HEK293 (cell line): ENCODE measurements around the gene ZNF35.

ENCODE experiments used
- CTCF ChIA-PET: fragments of 350-600 bp; formaldehyde crosslinking; extraction: SDS; loops from one replicate; lab custom pipeline; 2021; ENCODE audit warnings: antibody characterized with exemption; lab: Yijun Ruan, JAX
- POLR2A ChIA-PET: fragments of 300-600 bp; formaldehyde crosslinking; extraction: SDS; loops from one replicate; lab custom pipeline; 2020; ENCODE audit warnings: antibody characterized with exemption, inconsistent platforms; lab: Yijun Ruan, JAX
- H3K27ac ChIP-seq: fragments of 200-500 bp; sonication (Bioruptor generic); 2 replicates; pipeline ENCODE4 v1.5.1; 2014; ENCODE audit warnings: low read depth, low read length, control low read depth, inconsistent platforms; ENCODE audit errors: extremely low read depth
- H3K36me3 ChIP-seq, 2 experiments: fragments of 200-500 bp in 1 of 2; sonication (Bioruptor generic) in 1 of 2; 1 replicate in 1 of 2; 2 replicates in 1 of 2; pipeline ENCODE4 v1.5.1; 2014 to 2017; ENCODE audit warnings: inconsistent platforms in 2 of 2, low read length in 2 of 2; ENCODE audit not compliant: control insufficient read depth in 2 of 2, insufficient read depth in 1 of 2
- H3K4me1 ChIP-seq: fragments of 200-500 bp; sonication (Bioruptor generic); 2 replicates; pipeline ENCODE4 v1.5.1; 2014; ENCODE audit warnings: mild to moderate bottlenecking, low read length, inconsistent platforms; ENCODE audit not compliant: control insufficient read depth, insufficient read depth
- H3K4me3 ChIP-seq: 2 replicates; pipeline ENCODE4 v1.5.1; 2011; ENCODE audit warnings: low read depth, mild to moderate bottlenecking, control low read depth, low read length, moderate library complexity
- H3K9me3 ChIP-seq: fragments of 200-500 bp; sonication (Bioruptor generic); 2 replicates; pipeline ENCODE4 v1.5.1; 2014; ENCODE audit warnings: low read depth, low read length, inconsistent platforms; ENCODE audit not compliant: control insufficient read depth, insufficient read depth
- BCL11A ChIP-seq: fragments of 450-650 bp; formaldehyde crosslinking; IDR thresholded peaks from 2 replicates; pipeline ENCODE4 v1.5.1; 2016; ENCODE audit warnings: low read depth, missing biosample characterization, missing genetic modification characterization
- BCL11B ChIP-seq: fragments of 450-650 bp; formaldehyde crosslinking; IDR thresholded peaks from 2 replicates; pipeline ENCODE4 v1.5.1; 2016; ENCODE audit warnings: low read depth, missing biosample characterization, missing genetic modification characterization
- EGR2 ChIP-seq: fragments of 450-650 bp; formaldehyde crosslinking; IDR thresholded peaks from 2 replicates; pipeline ENCODE4 v1.5.1; 2016; ENCODE audit warnings: low read depth, missing biosample characterization, missing genetic modification characterization
- GFI1B ChIP-seq: fragments of 450-650 bp; formaldehyde crosslinking; IDR thresholded peaks from 2 replicates; pipeline ENCODE4 v1.5.1; 2016; ENCODE audit warnings: missing biosample characterization, missing genetic modification characterization
- GLI4 ChIP-seq: fragments of 450-650 bp; formaldehyde crosslinking; IDR thresholded peaks from 2 replicates; pipeline ENCODE4 v1.5.1; 2016; ENCODE audit warnings: missing biosample characterization, missing genetic modification characterization
- OSR2 ChIP-seq: fragments of 450-650 bp; formaldehyde crosslinking; IDR thresholded peaks from 2 replicates; pipeline ENCODE4 v1.5.1; 2016; ENCODE audit warnings: missing biosample characterization, missing genetic modification characterization
- SP2 ChIP-seq: fragments of 450-650 bp; formaldehyde crosslinking; IDR thresholded peaks from 2 replicates; pipeline ENCODE4 v1.5.1; 2016; ENCODE audit warnings: missing biosample characterization, missing genetic modification characterization
- YY1 ChIP-seq: fragments of 450-650 bp; formaldehyde crosslinking; IDR thresholded peaks from 2 replicates; pipeline ENCODE4 v1.5.1; 2018; ENCODE audit warnings: missing biosample characterization, missing genetic modification characterization
- ZBTB1 ChIP-seq: fragments of 450-650 bp; formaldehyde crosslinking; IDR thresholded peaks from 2 replicates; pipeline ENCODE4 v1.5.1; 2016; ENCODE audit warnings: missing biosample characterization, missing genetic modification characterization
- ZFP3 ChIP-seq: fragments of 450-650 bp; formaldehyde crosslinking; IDR thresholded peaks from 2 replicates; pipeline ENCODE4 v1.5.1; 2016; ENCODE audit warnings: low read depth, missing biosample characterization, missing genetic modification characterization
- ZNF157 ChIP-seq: fragments of 450-650 bp; formaldehyde crosslinking; IDR thresholded peaks from 2 replicates; pipeline ENCODE4 v1.5.1; 2016; ENCODE audit warnings: missing biosample characterization, missing genetic modification characterization
- ZNF175 ChIP-seq: fragments of 450-650 bp; formaldehyde crosslinking; IDR thresholded peaks from 2 replicates; pipeline ENCODE4 v1.5.1; 2016; ENCODE audit warnings: missing biosample characterization, missing genetic modification characterization
- ZNF48 ChIP-seq: fragments of 450-650 bp; formaldehyde crosslinking; IDR thresholded peaks from 2 replicates; pipeline ENCODE4 v1.5.1; 2016; ENCODE audit warnings: missing biosample characterization, missing genetic modification characterization
- ZNF501 ChIP-seq: fragments of 450-650 bp; formaldehyde crosslinking; IDR thresholded peaks from 2 replicates; pipeline ENCODE4 v1.5.1; 2016; ENCODE audit warnings: missing biosample characterization, missing genetic modification characterization
- ZNF623 ChIP-seq: fragments of 450-650 bp; formaldehyde crosslinking; IDR thresholded peaks from 2 replicates; pipeline ENCODE4 v1.5.1; 2016; ENCODE audit warnings: missing biosample characterization, missing genetic modification characterization
- ZNF677 ChIP-seq: fragments of 450-650 bp; IDR thresholded peaks from 2 replicates; pipeline ENCODE4 v1.5.0; 2018; ENCODE audit warnings: missing biosample characterization, mild to moderate bottlenecking, missing genetic modification characterization, moderate library complexity
- ZNF701 ChIP-seq: fragments of 450-650 bp; formaldehyde crosslinking; IDR thresholded peaks from 2 replicates; pipeline ENCODE4 v1.5.1; 2016; ENCODE audit warnings: missing biosample characterization, missing genetic modification characterization
- TF ChIP-seq, protein P1 (sequence below): fragments of 450-650 bp; formaldehyde crosslinking; IDR thresholded peaks from 2 replicates; pipeline ENCODE4 v1.5.1; 2016; ENCODE audit warnings: missing biosample characterization, missing genetic modification characterization
- TF ChIP-seq, protein P2 (sequence below): fragments of 450-650 bp; formaldehyde crosslinking; IDR thresholded peaks from 2 replicates; pipeline ENCODE4 v1.5.1; 2017; ENCODE audit warnings: missing biosample characterization, mild to moderate bottlenecking, missing genetic modification characterization, moderate library complexity
- TF ChIP-seq, protein P3 (sequence below): fragments of 450-650 bp; formaldehyde crosslinking; IDR thresholded peaks from 2 replicates; pipeline ENCODE4 v1.5.1; 2017; ENCODE audit warnings: missing biosample characterization, missing genetic modification characterization
- TF ChIP-seq, protein P4 (sequence below): fragments of 450-650 bp; formaldehyde crosslinking; IDR thresholded peaks from 2 replicates; pipeline ENCODE4 v1.5.1; 2016; ENCODE audit warnings: missing biosample characterization, missing genetic modification characterization
- TF ChIP-seq, protein P5 (sequence below): fragments of 450-650 bp; formaldehyde crosslinking; IDR thresholded peaks from 2 replicates; pipeline ENCODE4 v1.5.1; 2016; ENCODE audit warnings: missing biosample characterization, missing genetic modification characterization
- TF ChIP-seq, protein P6 (sequence below): fragments of 450-650 bp; formaldehyde crosslinking; IDR thresholded peaks from 2 replicates; pipeline ENCODE4 v1.5.1; 2016; ENCODE audit warnings: missing biosample characterization, missing genetic modification characterization

Gene ZNF35

DNA sequence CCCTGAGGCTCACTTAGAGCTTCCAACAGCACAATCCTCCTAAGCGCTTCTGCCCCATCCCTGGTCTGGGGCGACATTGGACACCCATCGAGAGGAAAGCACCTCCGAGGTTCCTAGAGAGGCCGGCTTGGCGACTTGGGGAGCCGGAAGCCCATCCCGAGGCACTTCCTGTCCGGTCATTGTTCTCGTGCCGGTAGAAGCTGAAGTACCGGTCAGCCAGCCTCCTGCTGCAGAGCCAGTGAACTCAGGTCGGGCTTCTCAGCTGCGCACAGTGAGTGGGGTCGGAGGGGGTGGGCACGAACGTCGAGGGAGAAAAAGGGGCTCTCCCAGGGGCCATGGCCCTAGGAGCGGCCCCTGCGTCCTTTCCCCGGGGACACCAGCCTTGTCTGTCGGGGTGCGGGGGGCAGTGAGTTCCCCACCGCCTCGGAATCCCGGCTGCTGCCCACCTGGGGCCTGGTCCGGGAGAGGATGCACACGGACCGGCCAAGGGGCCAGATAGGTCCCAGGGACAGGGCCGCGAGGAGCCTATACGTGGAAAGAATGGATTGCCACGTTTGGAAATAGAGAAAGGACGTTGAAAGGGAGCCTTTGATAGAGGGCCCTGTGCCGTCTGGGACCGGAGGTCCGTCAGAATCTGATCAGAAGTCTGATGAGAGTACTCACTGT lies at the start of gene ZNF35:
Gene ZNF35, plus strand, starts transcription at position 169 of the 666 bp plus-strand sequence. CDS start 2,336 bp downstream, outside the sequence.
- no peaks in the 10 kb centered on the region for H3K9me3 ChIP-seq
- H3K4me1 ChIP-seq, result no peaks in the 10 kb centered on the region
- ChIA-PET CTCF (interaction anchor here (0.6 to 1.2 kb wide), 3 partner anchors 24 to 71 kb away, joined by 3 to 5 read pairs (median 4); partner anchors contain the start of gene ZNF197), POLR2A (interaction anchor here (1.1 to 1.3 kb wide), 5 partner anchors 14 to 113 kb away, joined by 3 to 21 read pairs (median 3); partner anchors contain the start of genes KIAA1143, KIF15, ZNF197 and ZNF502)
- H3K27ac ChIP-seq, result peak within 1 kb of the TSS; percentile 26; the same call in 1 of the 2 replicates
- H3K4me3 ChIP-seq, result peak within 1 kb of the TSS; percentile 95
- peaks cover 0 to 34% of the 10 kb centered on the region in 2 experiments; a peak in 1 of 3 replicates for H3K36me3 ChIP-seq
- TF ChIP-seq ZNF701 (no peak), BCL11B (tag by site-specific recombination) (no peak), OSR2 (tag by site-specific recombination) (no peak), GFI1B (tag by site-specific recombination) (no peak), GLI4 (tag by site-specific recombination) (no peak), SP2 (tag by site-specific recombination) (peak; percentile 62), ZNF501 (tag by site-specific recombination) (0 out of 2 replicates have a peak, but pooled peaks have one; percentile 48), ZBTB1 (no peak), ZNF157 (no peak), ZFP3 (tag by site-specific recombination) (no peak), BCL11A (tag by site-specific recombination) (no peak), ZNF175 (tag by site-specific recombination) (no peak), YY1 (tag by site-specific recombination) (peak; percentile 38; the same call in 1 of the 2 replicates), ZNF623 (tag by site-specific recombination) (no peak), ZNF48 (tag by site-specific recombination) (no peak), ZNF677 (tag by site-specific recombination) (no peak), EGR2 (no peak)
- TF ChIP-seq, protein P1, sequence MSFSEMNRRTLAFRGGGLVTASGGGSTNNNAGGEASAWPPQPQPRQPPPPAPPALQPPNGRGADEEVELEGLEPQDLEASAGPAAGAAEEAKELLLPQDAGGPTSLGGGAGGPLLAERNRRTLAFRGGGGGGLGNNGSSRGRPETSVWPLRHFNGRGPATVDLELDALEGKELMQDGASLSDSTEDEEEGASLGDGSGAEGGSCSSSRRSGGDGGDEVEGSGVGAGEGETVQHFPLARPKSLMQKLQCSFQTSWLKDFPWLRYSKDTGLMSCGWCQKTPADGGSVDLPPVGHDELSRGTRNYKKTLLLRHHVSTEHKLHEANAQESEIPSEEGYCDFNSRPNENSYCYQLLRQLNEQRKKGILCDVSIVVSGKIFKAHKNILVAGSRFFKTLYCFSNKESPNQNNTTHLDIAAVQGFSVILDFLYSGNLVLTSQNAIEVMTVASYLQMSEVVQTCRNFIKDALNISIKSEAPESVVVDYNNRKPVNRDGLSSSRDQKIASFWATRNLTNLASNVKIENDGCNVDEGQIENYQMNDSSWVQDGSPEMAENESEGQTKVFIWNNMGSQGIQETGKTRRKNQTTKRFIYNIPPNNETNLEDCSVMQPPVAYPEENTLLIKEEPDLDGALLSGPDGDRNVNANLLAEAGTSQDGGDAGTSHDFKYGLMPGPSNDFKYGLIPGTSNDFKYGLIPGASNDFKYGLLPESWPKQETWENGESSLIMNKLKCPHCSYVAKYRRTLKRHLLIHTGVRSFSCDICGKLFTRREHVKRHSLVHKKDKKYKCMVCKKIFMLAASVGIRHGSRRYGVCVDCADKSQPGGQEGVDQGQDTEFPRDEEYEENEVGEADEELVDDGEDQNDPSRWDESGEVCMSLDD (tag by site-specific recombination), result peak; percentile 79
- TF ChIP-seq, protein P2, sequence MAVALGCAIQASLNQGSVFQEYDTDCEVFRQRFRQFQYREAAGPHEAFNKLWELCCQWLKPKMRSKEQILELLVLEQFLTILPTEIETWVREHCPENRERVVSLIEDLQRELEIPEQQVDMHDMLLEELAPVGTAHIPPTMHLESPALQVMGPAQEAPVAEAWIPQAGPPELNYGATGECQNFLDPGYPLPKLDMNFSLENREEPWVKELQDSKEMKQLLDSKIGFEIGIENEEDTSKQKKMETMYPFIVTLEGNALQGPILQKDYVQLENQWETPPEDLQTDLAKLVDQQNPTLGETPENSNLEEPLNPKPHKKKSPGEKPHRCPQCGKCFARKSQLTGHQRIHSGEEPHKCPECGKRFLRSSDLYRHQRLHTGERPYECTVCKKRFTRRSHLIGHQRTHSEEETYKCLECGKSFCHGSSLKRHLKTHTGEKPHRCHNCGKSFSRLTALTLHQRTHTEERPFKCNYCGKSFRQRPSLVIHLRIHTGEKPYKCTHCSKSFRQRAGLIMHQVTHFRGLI (tag by site-specific recombination), result no peak
- TF ChIP-seq, protein P3, sequence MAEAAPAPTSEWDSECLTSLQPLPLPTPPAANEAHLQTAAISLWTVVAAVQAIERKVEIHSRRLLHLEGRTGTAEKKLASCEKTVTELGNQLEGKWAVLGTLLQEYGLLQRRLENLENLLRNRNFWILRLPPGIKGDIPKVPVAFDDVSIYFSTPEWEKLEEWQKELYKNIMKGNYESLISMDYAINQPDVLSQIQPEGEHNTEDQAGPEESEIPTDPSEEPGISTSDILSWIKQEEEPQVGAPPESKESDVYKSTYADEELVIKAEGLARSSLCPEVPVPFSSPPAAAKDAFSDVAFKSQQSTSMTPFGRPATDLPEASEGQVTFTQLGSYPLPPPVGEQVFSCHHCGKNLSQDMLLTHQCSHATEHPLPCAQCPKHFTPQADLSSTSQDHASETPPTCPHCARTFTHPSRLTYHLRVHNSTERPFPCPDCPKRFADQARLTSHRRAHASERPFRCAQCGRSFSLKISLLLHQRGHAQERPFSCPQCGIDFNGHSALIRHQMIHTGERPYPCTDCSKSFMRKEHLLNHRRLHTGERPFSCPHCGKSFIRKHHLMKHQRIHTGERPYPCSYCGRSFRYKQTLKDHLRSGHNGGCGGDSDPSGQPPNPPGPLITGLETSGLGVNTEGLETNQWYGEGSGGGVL (tag by site-specific recombination), result no peak
- TF ChIP-seq, protein P4, sequence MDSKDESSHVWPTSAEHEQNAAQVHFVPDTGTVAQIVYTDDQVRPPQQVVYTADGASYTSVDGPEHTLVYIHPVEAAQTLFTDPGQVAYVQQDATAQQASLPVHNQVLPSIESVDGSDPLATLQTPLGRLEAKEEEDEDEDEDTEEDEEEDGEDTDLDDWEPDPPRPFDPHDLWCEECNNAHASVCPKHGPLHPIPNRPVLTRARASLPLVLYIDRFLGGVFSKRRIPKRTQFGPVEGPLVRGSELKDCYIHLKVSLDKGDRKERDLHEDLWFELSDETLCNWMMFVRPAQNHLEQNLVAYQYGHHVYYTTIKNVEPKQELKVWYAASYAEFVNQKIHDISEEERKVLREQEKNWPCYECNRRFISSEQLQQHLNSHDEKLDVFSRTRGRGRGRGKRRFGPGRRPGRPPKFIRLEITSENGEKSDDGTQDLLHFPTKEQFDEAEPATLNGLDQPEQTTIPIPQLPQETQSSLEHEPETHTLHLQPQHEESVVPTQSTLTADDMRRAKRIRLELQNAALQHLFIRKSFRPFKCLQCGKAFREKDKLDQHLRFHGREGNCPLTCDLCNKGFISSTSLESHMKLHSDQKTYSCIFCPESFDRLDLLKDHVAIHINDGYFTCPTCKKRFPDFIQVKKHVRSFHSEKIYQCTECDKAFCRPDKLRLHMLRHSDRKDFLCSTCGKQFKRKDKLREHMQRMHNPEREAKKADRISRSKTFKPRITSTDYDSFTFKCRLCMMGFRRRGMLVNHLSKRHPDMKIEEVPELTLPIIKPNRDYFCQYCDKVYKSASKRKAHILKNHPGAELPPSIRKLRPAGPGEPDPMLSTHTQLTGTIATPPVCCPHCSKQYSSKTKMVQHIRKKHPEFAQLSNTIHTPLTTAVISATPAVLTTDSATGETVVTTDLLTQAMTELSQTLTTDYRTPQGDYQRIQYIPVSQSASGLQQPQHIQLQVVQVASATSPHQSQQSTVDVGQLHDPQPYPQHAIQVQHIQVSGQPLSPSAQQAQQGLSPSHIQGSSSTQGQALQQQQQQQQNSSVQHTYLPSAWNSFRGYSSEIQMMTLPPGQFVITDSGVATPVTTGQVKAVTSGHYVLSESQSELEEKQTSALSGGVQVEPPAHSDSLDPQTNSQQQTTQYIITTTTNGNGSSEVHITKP, result no peak
- TF ChIP-seq, protein P5, sequence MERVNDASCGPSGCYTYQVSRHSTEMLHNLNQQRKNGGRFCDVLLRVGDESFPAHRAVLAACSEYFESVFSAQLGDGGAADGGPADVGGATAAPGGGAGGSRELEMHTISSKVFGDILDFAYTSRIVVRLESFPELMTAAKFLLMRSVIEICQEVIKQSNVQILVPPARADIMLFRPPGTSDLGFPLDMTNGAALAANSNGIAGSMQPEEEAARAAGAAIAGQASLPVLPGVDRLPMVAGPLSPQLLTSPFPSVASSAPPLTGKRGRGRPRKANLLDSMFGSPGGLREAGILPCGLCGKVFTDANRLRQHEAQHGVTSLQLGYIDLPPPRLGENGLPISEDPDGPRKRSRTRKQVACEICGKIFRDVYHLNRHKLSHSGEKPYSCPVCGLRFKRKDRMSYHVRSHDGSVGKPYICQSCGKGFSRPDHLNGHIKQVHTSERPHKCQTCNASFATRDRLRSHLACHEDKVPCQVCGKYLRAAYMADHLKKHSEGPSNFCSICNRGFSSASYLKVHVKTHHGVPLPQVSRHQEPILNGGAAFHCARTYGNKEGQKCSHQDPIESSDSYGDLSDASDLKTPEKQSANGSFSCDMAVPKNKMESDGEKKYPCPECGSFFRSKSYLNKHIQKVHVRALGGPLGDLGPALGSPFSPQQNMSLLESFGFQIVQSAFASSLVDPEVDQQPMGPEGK, result 0 out of 2 replicates have a peak, but pooled peaks have one; percentile 17
- TF ChIP-seq, protein P6, sequence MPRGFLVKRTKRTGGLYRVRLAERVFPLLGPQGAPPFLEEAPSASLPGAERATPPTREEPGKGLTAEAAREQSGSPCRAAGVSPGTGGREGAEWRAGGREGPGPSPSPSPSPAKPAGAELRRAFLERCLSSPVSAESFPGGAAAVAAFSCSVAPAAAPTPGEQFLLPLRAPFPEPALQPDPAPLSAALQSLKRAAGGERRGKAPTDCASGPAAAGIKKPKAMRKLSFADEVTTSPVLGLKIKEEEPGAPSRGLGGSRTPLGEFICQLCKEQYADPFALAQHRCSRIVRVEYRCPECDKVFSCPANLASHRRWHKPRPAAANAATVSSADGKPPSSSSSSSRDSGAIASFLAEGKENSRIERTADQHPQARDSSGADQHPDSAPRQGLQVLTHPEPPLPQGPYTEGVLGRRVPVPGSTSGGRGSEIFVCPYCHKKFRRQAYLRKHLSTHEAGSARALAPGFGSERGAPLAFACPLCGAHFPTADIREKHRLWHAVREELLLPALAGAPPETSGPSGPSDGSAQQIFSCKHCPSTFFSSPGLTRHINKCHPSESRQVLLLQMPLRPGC, result no peak
